Liver (tissue), 9 donors: ENCODE data around the gene ZNF587. TPM values are rescaled to one million over a fixed set of nuclear protein-coding genes. Genes with fewer than 3 reads are reported as not detected.

Experiments
- DNase-seq: peaks from one replicate; pipeline ENCODE4 v3.0.0-alpha.2; 2017; ENCODE audit warnings: low spot score
- H3K27ac ChIP-seq, 2 donors: one replicate each; pipeline ENCODE4 v1.7.0; 2013; ENCODE audit warnings: inconsistent platforms in 2 of 2, low read length in 2 of 2, control low read depth in 1 of 2, low read depth in 1 of 2, mild to moderate bottlenecking in 1 of 2
- H3K27me3 ChIP-seq, 4 donors: one replicate each; pipeline versions ENCODE4 v1.6.1 to v1.7.0; 2013; ENCODE audit warnings: low read length in 3 of 4, inconsistent platforms in 1 of 4, mild to moderate bottlenecking in 1 of 4, moderate library complexity in 1 of 4; ENCODE audit not compliant: control insufficient read depth in 4 of 4, insufficient read depth in 4 of 4
- H3K36me3 ChIP-seq, 4 donors: one replicate each; pipeline versions ENCODE4 v1.6.1 to v1.7.0; 2013; ENCODE audit warnings: low read length in 3 of 4, mild to moderate bottlenecking in 3 of 4, low read depth in 1 of 4, moderate library complexity in 1 of 4; ENCODE audit not compliant: control insufficient read depth in 4 of 4, insufficient read depth in 3 of 4
- H3K4me1 ChIP-seq, 4 donors: one replicate each; pipeline versions ENCODE4 v1.6.1 to v1.7.0; 2013; ENCODE audit warnings: low read length in 3 of 4, mild to moderate bottlenecking in 3 of 4, moderate library complexity in 1 of 4; ENCODE audit not compliant: control insufficient read depth in 4 of 4, insufficient read depth in 4 of 4
- H3K4me3 ChIP-seq, 3 donors: one replicate each; pipeline versions ENCODE4 v1.6.1 to v1.7.0; 2013; ENCODE audit warnings: low read length in 3 of 3, control low read depth in 1 of 3, low read depth in 1 of 3, mild to moderate bottlenecking in 1 of 3
- H3K9ac ChIP-seq, 2 donors: one replicate each; pipeline ENCODE4 v1.7.0; 2013; ENCODE audit warnings: low read length in 2 of 2, mild to moderate bottlenecking in 2 of 2, moderate library complexity in 2 of 2, control low read depth in 1 of 2, low read depth in 1 of 2
- H3K9me3 ChIP-seq, 4 donors: one replicate each; pipeline versions ENCODE4 v1.6.1 to v1.7.0; 2013; ENCODE audit warnings: low read length in 3 of 4; ENCODE audit not compliant: control insufficient read depth in 4 of 4
- ATF3 ChIP-seq: IDR thresholded peaks from 2 replicates; pipeline ENCODE4 v1.6.1; 2016; ENCODE audit warnings: antibody characterized with exemption
- EGR1 ChIP-seq, 2 donors: IDR thresholded peaks; 2 replicates each; pipeline ENCODE4 v1.6.1; 2016 to 2018; ENCODE audit warnings: antibody characterized with exemption in 2 of 2, low read depth in 2 of 2
- FOXA1 ChIP-seq: IDR thresholded peaks from 2 replicates; pipeline ENCODE4 v1.6.1; 2016; ENCODE audit warnings: antibody characterized with exemption
- FOXA2 ChIP-seq: IDR thresholded peaks from 2 replicates; pipeline ENCODE4 v1.6.1; 2016; ENCODE audit warnings: antibody characterized with exemption
- GABPA ChIP-seq, 2 donors: IDR thresholded peaks in 1 of 2; conservative IDR thresholded peaks in 1 of 2; 2 replicates each; pipeline ENCODE4 v1.6.1; 2016; ENCODE audit warnings: antibody characterized with exemption in 2 of 2, mild to moderate bottlenecking in 1 of 2, moderate library complexity in 1 of 2
- HNF4A ChIP-seq, 2 donors: conservative IDR thresholded peaks; 2 replicates each; pipeline ENCODE4 v1.6.1; 2016; ENCODE audit warnings: antibody characterized with exemption in 2 of 2, mild to moderate bottlenecking in 2 of 2
- HNF4G ChIP-seq: IDR thresholded peaks from 2 replicates; pipeline ENCODE4 v1.6.1; 2016; ENCODE audit warnings: antibody characterized with exemption
- JUND ChIP-seq, 2 donors: IDR thresholded peaks; 2 replicates each; pipeline ENCODE4 v1.6.1; 2016; ENCODE audit warnings: antibody characterized with exemption in 2 of 2
- MAX ChIP-seq: IDR thresholded peaks from 2 replicates; pipeline ENCODE4 v1.6.1; 2016; ENCODE audit warnings: antibody characterized with exemption
- NR2F2 ChIP-seq: IDR thresholded peaks from 2 replicates; pipeline ENCODE4 v1.6.1; 2016; ENCODE audit warnings: antibody characterized with exemption
- RAD21 ChIP-seq, 2 donors: IDR thresholded peaks; 2 replicates each; pipeline ENCODE4 v1.6.1; 2016; ENCODE audit warnings: antibody characterized with exemption in 2 of 2, mild to moderate bottlenecking in 2 of 2
- REST ChIP-seq: IDR thresholded peaks from 2 replicates; pipeline ENCODE4 v1.6.1; 2016; ENCODE audit warnings: antibody characterized with exemption, mild to moderate bottlenecking
- RXRA ChIP-seq, 2 donors: IDR thresholded peaks; 2 replicates each; pipeline ENCODE4 v1.6.1; 2017 to 2018; ENCODE audit warnings: antibody characterized with exemption in 2 of 2, mild to moderate bottlenecking in 1 of 2
- SP1 ChIP-seq: IDR thresholded peaks from 2 replicates; pipeline ENCODE4 v1.6.1; 2018; ENCODE audit warnings: antibody characterized with exemption, mild to moderate bottlenecking
- TAF1 ChIP-seq: conservative IDR thresholded peaks from 2 replicates; pipeline ENCODE4 v1.6.1; 2016; ENCODE audit warnings: antibody characterized with exemption, mild to moderate bottlenecking
- YY1 ChIP-seq: IDR thresholded peaks from 2 replicates; pipeline ENCODE4 v1.6.1; 2016; ENCODE audit warnings: antibody characterized with exemption, mild to moderate bottlenecking
- WGBS: extraction: QIAGEN DNeasy Blood & Tissue Kit; methylation state at CpG from one replicate; pipeline ENCODE4 v1.1.7; 2013; 5-methylcytosine and 5-hydroxymethylcytosine counted together
- polyA plus RNA-seq, 2 donors: library from polyadenylated mRNA; stranded (reverse) in 1 of 2; unstranded in 1 of 2; fragments of 200-250 nt in 1 of 2; fragments of >200 nt in 1 of 2; fragmentation: Nextera tagmentation in 1 of 2; extraction: Ambion mirVana in 1 of 2; gene quantifications; one replicate each; pipeline versions ENCODE4 v1.2.1 to v1.2.3, GENCODE V29; 2013 to 2015
- total RNA-seq, 2 donors: library from RNA; depleted of rRNA; stranded (reverse); fragments of >200 nt; gene quantifications; one replicate each; pipeline ENCODE4 v1.2.3, GENCODE V29; 2014
- TF ChIP-seq, protein P1 (sequence below): IDR thresholded peaks from 2 replicates; pipeline ENCODE4 v1.6.1; 2016; ENCODE audit warnings: antibody characterized with exemption
- TF ChIP-seq, protein P2 (sequence below): fragments of 150-350 bp; IDR thresholded peaks from 2 replicates; pipeline ENCODE4 v1.5.1; 2017; ENCODE audit warnings: improper control_type of control experiment, low read depth, low read length; ENCODE audit not compliant: missing input control
- donor health status: healthy.
- donor health status: healthy.
- donor health status: healthy.
- donor health status: healthy.
- donor health status: healthy.

Gene ZNF587
- total and polyA plus RNA-seq, 4 donors = 2.7 to 27.8 (median 9.2) TPM

DNA sequence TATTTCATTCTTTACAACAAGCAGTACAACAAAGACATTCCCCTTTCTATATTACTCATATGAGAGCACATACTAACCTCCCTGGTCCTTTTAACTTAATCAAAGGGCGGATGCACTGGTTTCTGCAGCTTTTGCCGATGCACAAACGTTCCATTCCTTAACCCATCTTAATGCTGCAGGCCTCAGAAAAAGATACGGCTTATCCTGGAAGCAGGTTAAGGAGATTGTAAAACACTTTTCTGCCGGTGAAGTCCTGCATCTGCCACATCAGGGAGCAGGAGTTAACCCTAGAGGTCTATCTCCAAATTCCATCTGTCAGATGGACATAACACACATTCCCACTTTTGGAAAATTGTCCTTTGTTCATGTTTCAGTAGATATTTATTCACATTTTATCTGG lies 50.7 kb downstream of the ZNF587 start:
- TF ChIP-seq EGR1 (IDR thresholded peaks at IDR 0.05; ENCODE audit: low read depth in 2 of 2) = no peak
- TF ChIP-seq TAF1 = no peak
- TF ChIP-seq REST = no peak
- TF ChIP-seq YY1 = no peak
- no peak for TF ChIP-seq MAX
- no peak for TF ChIP-seq RXRA (IDR thresholded peaks at IDR 0.05)
- TF ChIP-seq RAD21 (IDR thresholded peaks at IDR 0.05) = no peak
- no peak for TF ChIP-seq JUND (IDR thresholded peaks at IDR 0.05)
- TF ChIP-seq NR2F2 = no peak
- no peak for TF ChIP-seq GABPA (IDR thresholded peaks at IDR 0.05 in 1 of 2, conservative IDR thresholded peaks at IDR 0.05 in 1 of 2)
- TF ChIP-seq HNF4A (conservative IDR thresholded peaks at IDR 0.05) = no peak
- TF ChIP-seq, protein P1, sequence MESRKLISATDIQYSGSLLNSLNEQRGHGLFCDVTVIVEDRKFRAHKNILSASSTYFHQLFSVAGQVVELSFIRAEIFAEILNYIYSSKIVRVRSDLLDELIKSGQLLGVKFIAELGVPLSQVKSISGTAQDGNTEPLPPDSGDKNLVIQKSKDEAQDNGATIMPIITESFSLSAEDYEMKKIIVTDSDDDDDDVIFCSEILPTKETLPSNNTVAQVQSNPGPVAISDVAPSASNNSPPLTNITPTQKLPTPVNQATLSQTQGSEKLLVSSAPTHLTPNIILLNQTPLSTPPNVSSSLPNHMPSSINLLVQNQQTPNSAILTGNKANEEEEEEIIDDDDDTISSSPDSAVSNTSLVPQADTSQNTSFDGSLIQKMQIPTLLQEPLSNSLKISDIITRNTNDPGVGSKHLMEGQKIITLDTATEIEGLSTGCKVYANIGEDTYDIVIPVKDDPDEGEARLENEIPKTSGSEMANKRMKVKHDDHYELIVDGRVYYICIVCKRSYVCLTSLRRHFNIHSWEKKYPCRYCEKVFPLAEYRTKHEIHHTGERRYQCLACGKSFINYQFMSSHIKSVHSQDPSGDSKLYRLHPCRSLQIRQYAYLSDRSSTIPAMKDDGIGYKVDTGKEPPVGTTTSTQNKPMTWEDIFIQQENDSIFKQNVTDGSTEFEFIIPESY = no peak
- TF ChIP-seq, protein P2, sequence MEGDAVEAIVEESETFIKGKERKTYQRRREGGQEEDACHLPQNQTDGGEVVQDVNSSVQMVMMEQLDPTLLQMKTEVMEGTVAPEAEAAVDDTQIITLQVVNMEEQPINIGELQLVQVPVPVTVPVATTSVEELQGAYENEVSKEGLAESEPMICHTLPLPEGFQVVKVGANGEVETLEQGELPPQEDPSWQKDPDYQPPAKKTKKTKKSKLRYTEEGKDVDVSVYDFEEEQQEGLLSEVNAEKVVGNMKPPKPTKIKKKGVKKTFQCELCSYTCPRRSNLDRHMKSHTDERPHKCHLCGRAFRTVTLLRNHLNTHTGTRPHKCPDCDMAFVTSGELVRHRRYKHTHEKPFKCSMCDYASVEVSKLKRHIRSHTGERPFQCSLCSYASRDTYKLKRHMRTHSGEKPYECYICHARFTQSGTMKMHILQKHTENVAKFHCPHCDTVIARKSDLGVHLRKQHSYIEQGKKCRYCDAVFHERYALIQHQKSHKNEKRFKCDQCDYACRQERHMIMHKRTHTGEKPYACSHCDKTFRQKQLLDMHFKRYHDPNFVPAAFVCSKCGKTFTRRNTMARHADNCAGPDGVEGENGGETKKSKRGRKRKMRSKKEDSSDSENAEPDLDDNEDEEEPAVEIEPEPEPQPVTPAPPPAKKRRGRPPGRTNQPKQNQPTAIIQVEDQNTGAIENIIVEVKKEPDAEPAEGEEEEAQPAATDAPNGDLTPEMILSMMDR = no peak
- TF ChIP-seq FOXA2 = no peak
- TF ChIP-seq ATF3 = no peak
- no peak for TF ChIP-seq HNF4G
- no peak for TF ChIP-seq FOXA1
- TF ChIP-seq SP1 = no peak
- WGBS = 90% methylated on average over 5 of the region's 5 CpGs

More for the DNA sequence above, 50.7 kb downstream of the ZNF587 start:
- peaks cover 0 to 13% (median 2%) of the 10 kb centered on the region in 4 donors for H3K9me3 ChIP-seq
- no peak overlapping the region for H3K9ac ChIP-seq
- H3K4me1 ChIP-seq = peaks cover 0 to 9% (median under 1%) of the 10 kb centered on the region in 4 donors
- H3K27me3 ChIP-seq = no peaks in the 10 kb centered on the region
- DNase-seq = no peak
- H3K4me3 ChIP-seq = no peak overlapping the region
- peaks cover 0 to 2% (median 0%) of the 10 kb centered on the region in 4 donors for H3K36me3 ChIP-seq
- no peak overlapping the region for H3K27ac ChIP-seq
